Tibial nerve (tissue), 4 donors: ENCODE results near the gene CHKA.
A peak's percentile ranks its signal among the peaks of the same experiment; 100 is the strongest.

Source experiments
- CTCF ChIP-seq, 5 experiments: fragments of 200-600 bp in 3 of 5; fragments of 450-650 bp in 2 of 5; sonication (generic) in 3 of 5; IDR thresholded peaks; one replicate each; pipeline ENCODE4 v1.5.1; 2016 to 2019; ENCODE audit warnings: antibody characterized with exemption in 5 of 5, mild to moderate bottlenecking in 3 of 5, moderate library complexity in 2 of 5
- EP300 ChIP-seq, 2 donors: sonication (generic); formaldehyde crosslinking; IDR thresholded peaks; one replicate each; pipeline ENCODE4 v1.6.1; 2017; ENCODE audit warnings: antibody characterized with exemption in 2 of 2, mild to moderate bottlenecking in 1 of 2

- TF ChIP-seq EP300 (IDR thresholded peaks at IDR 0.05) (peak in 1 of 2 donors; percentile 25), CTCF (IDR thresholded peaks at IDR 0.05) (no peak)
Measured at GRCh38 chr11:68040101-68040956, 80.9 kb downstream of the CHKA start.
